HG03280 (cell line): ENCODE measurements around the gene SEMA6D.

ENCODE experiments used
- ATAC-seq: cut with Tn5 transposase; IDR thresholded peaks from one replicate; pipeline ENCODE4 v1.9.1; 2021; ENCODE audit warnings: mild to moderate bottlenecking, moderate library complexity; ENCODE audit not compliant: unreplicated experiment

The SEMA6D gene

GRCh38 chr15:47820747-47821319 lies 103.5 kb downstream of the SEMA6D start:
- no peak for ATAC-seq

GRCh38 chr15:47822048-47822447 lies 104.7 kb downstream of the SEMA6D start:
- ATAC-seq: no peak
